GM12801 (cell line): ENCODE results near the gene MAP9.

Source experiments
- CTCF ChIP-seq: IDR thresholded peaks from one replicate; pipeline ENCODE4 v1.5.1; 2011; ENCODE audit warnings: control low read depth; ENCODE audit not compliant: insufficient read length; ENCODE audit errors: extremely low read depth

MAP9 gene

GRCh38 chr4:155339999-155340398 lies 36.8 kb downstream of the MAP9 start:
- TF ChIP-seq CTCF = no peak

DNA sequence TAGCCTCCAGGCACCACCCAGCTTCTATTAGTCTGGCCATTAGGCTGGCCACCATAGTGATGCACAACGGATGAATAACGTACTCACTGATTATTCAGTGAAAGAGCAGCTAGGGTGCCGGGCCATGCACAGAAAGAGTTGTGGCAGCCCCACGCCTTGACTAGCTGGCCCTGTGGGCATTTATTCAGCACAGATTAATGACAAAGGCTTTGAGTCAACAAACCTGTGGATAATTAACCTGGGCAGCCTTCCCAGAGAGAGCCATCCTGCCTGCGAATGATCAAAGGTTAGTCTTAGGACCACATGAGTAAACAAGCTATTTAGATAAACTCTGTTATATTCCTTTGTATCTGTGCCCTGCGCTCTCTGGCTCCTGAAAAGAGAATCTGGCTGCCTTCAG lies 37.2 kb downstream of the MAP9 start:
- no peak for TF ChIP-seq CTCF

DNA sequence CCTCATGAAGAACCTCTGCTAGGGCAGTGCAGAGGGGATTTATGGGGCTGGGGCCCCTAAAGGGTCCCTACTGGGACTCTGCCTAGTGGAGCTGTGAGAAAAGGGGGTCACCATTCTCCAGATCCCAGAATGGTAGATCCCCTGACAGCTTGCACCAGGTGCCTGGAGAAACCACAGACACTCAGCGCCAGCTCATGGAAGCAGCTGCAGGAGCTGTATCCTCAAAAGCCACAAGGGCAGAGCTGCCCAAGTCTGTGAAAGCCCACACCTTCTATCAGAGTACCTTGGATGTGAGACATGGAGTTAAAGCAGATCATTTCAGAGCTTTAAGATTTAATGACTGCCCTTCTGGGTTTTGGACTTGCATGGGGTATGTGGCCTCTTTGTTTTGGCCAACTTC lies 38.6 kb downstream of the MAP9 start:
- TF ChIP-seq CTCF = no peak

GRCh38 chr4:155336242-155336641 lies 40.5 kb downstream of the MAP9 start:
- no peak for TF ChIP-seq CTCF

GRCh38 chr4:155331478-155331877 lies 45.3 kb downstream of the MAP9 start:
- TF ChIP-seq CTCF = no peak

DNA sequence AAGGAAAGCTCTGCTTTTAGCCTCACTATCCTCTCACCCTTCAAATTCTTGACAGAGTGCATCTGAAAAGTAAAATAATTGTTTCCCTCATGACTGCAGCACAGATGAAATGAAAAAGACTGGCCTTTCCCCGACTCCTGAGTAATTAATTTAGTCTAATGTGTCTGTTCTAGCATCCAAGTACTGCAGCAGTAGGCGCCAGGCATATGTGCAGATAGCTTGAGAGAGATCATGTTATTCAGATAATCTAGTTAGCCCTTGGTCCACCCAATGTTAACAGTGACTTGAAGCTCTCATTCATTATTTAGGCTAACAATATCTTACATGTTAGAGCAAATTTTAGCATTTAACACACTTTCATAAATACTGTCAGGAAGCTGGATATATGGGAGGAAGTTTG lies 54.0 kb downstream of the MAP9 start:
- TF ChIP-seq CTCF = no peak

DNA sequence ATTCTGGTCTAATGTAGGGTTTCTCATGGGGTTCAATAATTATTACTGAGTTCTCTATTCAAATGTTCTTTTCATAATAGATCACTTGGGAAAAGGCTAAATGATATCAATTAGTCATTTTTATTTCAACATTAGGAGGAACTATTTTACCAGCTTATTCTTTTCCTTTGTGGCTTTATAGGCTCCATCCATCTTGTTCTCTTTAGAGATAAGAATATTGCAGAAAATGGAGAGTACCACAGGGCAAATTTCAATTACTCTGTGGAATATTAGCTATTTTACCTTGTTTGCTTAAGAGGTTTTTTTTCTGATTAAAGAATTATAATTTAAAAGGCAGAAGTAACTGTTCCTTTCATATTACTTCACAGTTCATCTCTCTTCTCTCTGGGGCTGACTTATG lies 55.8 kb downstream of the MAP9 start:
- TF ChIP-seq CTCF = no peak

DNA sequence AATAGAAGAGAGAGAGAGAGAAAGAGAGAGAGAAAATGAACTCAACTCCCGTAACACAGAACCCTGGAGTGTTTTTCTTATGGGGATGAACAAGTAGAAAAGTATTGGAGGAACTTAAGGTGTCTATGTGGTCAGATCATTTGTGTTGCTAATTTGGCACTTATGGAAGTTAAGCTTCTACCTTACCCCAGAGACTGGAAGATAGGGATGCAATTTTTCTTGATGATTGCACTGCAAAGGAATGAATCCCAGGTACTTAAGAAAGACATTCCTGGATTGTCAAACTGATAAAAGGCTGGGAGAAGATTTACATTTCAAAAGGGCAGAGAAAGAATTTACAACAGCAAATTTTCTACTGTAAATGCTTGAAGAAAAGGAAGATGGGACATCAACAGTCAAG lies 57.2 kb downstream of the MAP9 start:
- TF ChIP-seq CTCF = no peak
